ENCODE results near the gene PLCXD3. TPM values are rescaled to one million over a fixed set of nuclear protein-coding genes. Genes with fewer than 3 reads are reported as not detected.

The PLCXD3 gene
- total and polyA plus RNA-seq, 9 donors: 0.05 to 0.23 (median 0.09) TPM

- H3K27ac ChIP-seq (ENCODE audit: low read length): no peak overlapping the region
- no peaks in the 10 kb centered on the region for H3K9me3 ChIP-seq (replicated peaks; ENCODE audit: control insufficient read depth, low read depth, low read length)
- no peaks in the 10 kb centered on the region for H3K36me3 ChIP-seq (ENCODE audit: control insufficient read depth, insufficient read depth, low read length)
- WGBS (ENCODE audit: insufficient coverage): no CpG with 5 or more reads among the region's 1 CpG
- H3K4me1 ChIP-seq (ENCODE audit: control insufficient read depth, insufficient read depth, low read length): no peaks in the 10 kb centered on the region
- H3K27me3 ChIP-seq (ENCODE audit: control insufficient read depth, insufficient read depth, low read length): peaks cover 2% of the 10 kb centered on the region
- H3K4me3 ChIP-seq (ENCODE audit: low read length): no peak overlapping the region
- DNase-seq: no peak
Measured at GRCh38 chr5:41296066-41296465, 214.3 kb downstream of the PLCXD3 start.

GRCh38 chr5:41291323-41291722 is 219.1 kb downstream of the PLCXD3 start:
- H3K36me3 ChIP-seq (ENCODE audit: control insufficient read depth, insufficient read depth, low read length): no peaks in the 10 kb centered on the region
- 83% methylated on average over 2 of the region's 3 CpGs for WGBS (ENCODE audit: insufficient coverage)
- H3K4me3 ChIP-seq (ENCODE audit: low read length): no peak overlapping the region
- H3K4me1 ChIP-seq (ENCODE audit: control insufficient read depth, insufficient read depth, low read length): no peaks in the 10 kb centered on the region
- no peaks in the 10 kb centered on the region for H3K27me3 ChIP-seq (ENCODE audit: control insufficient read depth, insufficient read depth, low read length)
- H3K27ac ChIP-seq (ENCODE audit: low read length): no peak overlapping the region
- H3K9me3 ChIP-seq (replicated peaks; ENCODE audit: control insufficient read depth, low read depth, low read length): no peaks in the 10 kb centered on the region
- DNase-seq: no peak

GRCh38 chr5:41290810-41291209 is 219.6 kb downstream of the PLCXD3 start:
- Histone ChIP-seq H3K4me3 (ENCODE audit: low read length) (no peak overlapping the region), H3K9me3 (replicated peaks; ENCODE audit: control insufficient read depth, low read depth, low read length) (no peaks in the 10 kb centered on the region), H3K4me1 (ENCODE audit: control insufficient read depth, insufficient read depth, low read length) (no peaks in the 10 kb centered on the region), H3K27me3 (ENCODE audit: control insufficient read depth, insufficient read depth, low read length) (no peaks in the 10 kb centered on the region), H3K36me3 (ENCODE audit: control insufficient read depth, insufficient read depth, low read length) (no peaks in the 10 kb centered on the region), H3K27ac (ENCODE audit: low read length) (no peak overlapping the region)
- no peak for DNase-seq
- 77% methylated on average over 2 of the region's 2 CpGs for WGBS (ENCODE audit: insufficient coverage)

- no peaks in the 10 kb centered on the region for H3K9me3 ChIP-seq (replicated peaks; ENCODE audit: control insufficient read depth, low read depth, low read length)
- WGBS (ENCODE audit: insufficient coverage): 75% methylated on average over 3 of the region's 4 CpGs
- H3K27me3 ChIP-seq (ENCODE audit: control insufficient read depth, insufficient read depth, low read length): no peaks in the 10 kb centered on the region
- H3K27ac ChIP-seq (ENCODE audit: low read length): no peak overlapping the region
- no peak for DNase-seq
- H3K4me3 ChIP-seq (ENCODE audit: low read length): no peak overlapping the region
- no peaks in the 10 kb centered on the region for H3K4me1 ChIP-seq (ENCODE audit: control insufficient read depth, insufficient read depth, low read length)
- H3K36me3 ChIP-seq (ENCODE audit: control insufficient read depth, insufficient read depth, low read length): no peaks in the 10 kb centered on the region
Measured at GRCh38 chr5:41289970-41290464, 220.4 kb downstream of the PLCXD3 start.

- H3K9me3 ChIP-seq (replicated peaks; ENCODE audit: control insufficient read depth, low read depth, low read length): no peaks in the 10 kb centered on the region
- no peaks in the 10 kb centered on the region for H3K36me3 ChIP-seq (ENCODE audit: control insufficient read depth, insufficient read depth, low read length)
- WGBS (ENCODE audit: insufficient coverage): 66% methylated on average over 2 of the region's 2 CpGs
- H3K4me1 ChIP-seq (ENCODE audit: control insufficient read depth, insufficient read depth, low read length): no peaks in the 10 kb centered on the region
- H3K27ac ChIP-seq (ENCODE audit: low read length): no peak overlapping the region
- H3K27me3 ChIP-seq (ENCODE audit: control insufficient read depth, insufficient read depth, low read length): no peaks in the 10 kb centered on the region
- DNase-seq: no peak
- no peak overlapping the region for H3K4me3 ChIP-seq (ENCODE audit: low read length)
Measured at GRCh38 chr5:41286696-41287095, 223.7 kb downstream of the PLCXD3 start.

- Histone ChIP-seq H3K27ac (ENCODE audit: low read length) (no peak overlapping the region), H3K4me1 (ENCODE audit: control insufficient read depth, insufficient read depth, low read length) (no peaks in the 10 kb centered on the region), H3K4me3 (ENCODE audit: low read length) (no peak overlapping the region), H3K9me3 (replicated peaks; ENCODE audit: control insufficient read depth, low read depth, low read length) (no peaks in the 10 kb centered on the region), H3K27me3 (ENCODE audit: control insufficient read depth, insufficient read depth, low read length) (no peaks in the 10 kb centered on the region), H3K36me3 (ENCODE audit: control insufficient read depth, insufficient read depth, low read length) (no peaks in the 10 kb centered on the region)
- 75% methylated on average over 2 of the region's 2 CpGs for WGBS (ENCODE audit: insufficient coverage)
- DNase-seq: no peak
Measured at GRCh38 chr5:41286165-41286564, 224.2 kb downstream of the PLCXD3 start.

- no peak overlapping the region for H3K27ac ChIP-seq (ENCODE audit: low read length)
- no peak overlapping the region for H3K4me3 ChIP-seq (ENCODE audit: low read length)
- no CpG with 5 or more reads among the region's 2 CpGs for WGBS (ENCODE audit: insufficient coverage)
- H3K27me3 ChIP-seq (ENCODE audit: control insufficient read depth, insufficient read depth, low read length): no peaks in the 10 kb centered on the region
- no peak for DNase-seq
- no peaks in the 10 kb centered on the region for H3K36me3 ChIP-seq (ENCODE audit: control insufficient read depth, insufficient read depth, low read length)
- no peaks in the 10 kb centered on the region for H3K4me1 ChIP-seq (ENCODE audit: control insufficient read depth, insufficient read depth, low read length)
- H3K9me3 ChIP-seq (replicated peaks; ENCODE audit: control insufficient read depth, low read depth, low read length): no peaks in the 10 kb centered on the region
Measured at GRCh38 chr5:41284938-41285337, 225.5 kb downstream of the PLCXD3 start.

- Histone ChIP-seq H3K27ac (ENCODE audit: low read length) (no peak overlapping the region), H3K9me3 (replicated peaks; ENCODE audit: control insufficient read depth, low read depth, low read length) (no peaks in the 10 kb centered on the region), H3K27me3 (ENCODE audit: control insufficient read depth, insufficient read depth, low read length) (no peaks in the 10 kb centered on the region), H3K36me3 (ENCODE audit: control insufficient read depth, insufficient read depth, low read length) (no peaks in the 10 kb centered on the region), H3K4me3 (ENCODE audit: low read length) (no peak overlapping the region), H3K4me1 (ENCODE audit: control insufficient read depth, insufficient read depth, low read length) (no peaks in the 10 kb centered on the region)
- 44% methylated on average over 3 of the region's 12 CpGs for WGBS (ENCODE audit: insufficient coverage)
- no peak for DNase-seq
Measured at GRCh38 chr5:41281215-41281810, 229.1 kb downstream of the PLCXD3 start.

- WGBS (ENCODE audit: insufficient coverage): no CpG with 5 or more reads among the region's 2 CpGs
- H3K9me3 ChIP-seq (replicated peaks; ENCODE audit: control insufficient read depth, low read depth, low read length): no peaks in the 10 kb centered on the region
Measured at GRCh38 chr5:41279040-41279439, 231.4 kb downstream of the PLCXD3 start.

GRCh38 chr5:41277476-41278245 is 232.7 kb downstream of the PLCXD3 start:
- no peak for DNase-seq
- H3K4me3 ChIP-seq (ENCODE audit: low read length): no peak overlapping the region
- no peaks in the 10 kb centered on the region for H3K9me3 ChIP-seq (replicated peaks; ENCODE audit: control insufficient read depth, low read depth, low read length)
- no peaks in the 10 kb centered on the region for H3K27me3 ChIP-seq (ENCODE audit: control insufficient read depth, insufficient read depth, low read length)
- no peaks in the 10 kb centered on the region for H3K36me3 ChIP-seq (ENCODE audit: control insufficient read depth, insufficient read depth, low read length)
- H3K27ac ChIP-seq (ENCODE audit: low read length): no peak overlapping the region
- no peaks in the 10 kb centered on the region for H3K4me1 ChIP-seq (ENCODE audit: control insufficient read depth, insufficient read depth, low read length)
- 90% methylated on average over 2 of the region's 4 CpGs for WGBS (ENCODE audit: insufficient coverage)

More at GRCh38 chr5:41279040-41279439, 231.4 kb downstream of the PLCXD3 start:
- no peak for DNase-seq
- H3K27me3 ChIP-seq (ENCODE audit: control insufficient read depth, insufficient read depth, low read length): no peaks in the 10 kb centered on the region
- no peaks in the 10 kb centered on the region for H3K36me3 ChIP-seq (ENCODE audit: control insufficient read depth, insufficient read depth, low read length)
- no peak overlapping the region for H3K27ac ChIP-seq (ENCODE audit: low read length)
- H3K4me1 ChIP-seq (ENCODE audit: control insufficient read depth, insufficient read depth, low read length): no peaks in the 10 kb centered on the region
- H3K4me3 ChIP-seq (ENCODE audit: low read length): no peak overlapping the region

All from muscle of leg (tissue), 11 donors.